AG09309 (cell line): Measurements from ENCODE around the gene ZNF396.
A peak's percentile ranks its signal among the peaks of the same experiment; 100 is the strongest.

Source experiments
- DNase-seq: peaks from one replicate; pipeline ENCODE4 v3.0.0-alpha.2; 2010; ENCODE audit warnings: low read depth
- H3K4me3 ChIP-seq: 2 replicates; pipeline ENCODE4 v1.5.1; 2011; ENCODE audit warnings: mild to moderate bottlenecking, low read depth, low read length, moderate library complexity; ENCODE audit not compliant: control insufficient read depth
- CTCF ChIP-seq: IDR thresholded peaks from 2 replicates; pipeline ENCODE4 v1.5.1; 2011; ENCODE audit warnings: mild to moderate bottlenecking, low read depth, low read length, inconsistent platforms; ENCODE audit not compliant: insufficient read depth, control insufficient read depth; ENCODE audit errors: missing control alignments

ZNF396 gene

GRCh38 chr18:35344736-35345459 lies 32.2 kb downstream of the ZNF396 start:
- no peak for TF ChIP-seq CTCF
- H3K4me3 ChIP-seq = peak overlapping the region; percentile 92
- DNase-seq = no peak

- no peak for TF ChIP-seq CTCF
- H3K4me3 ChIP-seq = peak within 1 kb of the TSS; percentile 92
Observed at GRCh38 chr18:35343936-35344735, 33.0 kb downstream of the ZNF396 start, which contains the start of gene ZNF24. TSS of gene ZNF24 (minus strand) at chr18:35344420. CDS start at chr18:35340650, 3,770 bp downstream.

GRCh38 chr18:35343488-35343935 lies 33.6 kb downstream of the ZNF396 start:
- no peak for TF ChIP-seq CTCF
- no peak for DNase-seq
- H3K4me3 ChIP-seq = peak overlapping the region; percentile 92

More at GRCh38 chr18:35343936-35344735, 33.0 kb downstream of the ZNF396 start, which contains the start of gene ZNF24:
- peak; percentile 61 for DNase-seq

GRCh38 chr18:35337286-35337685 lies 39.9 kb downstream of the ZNF396 start:
- no peak overlapping the region for H3K4me3 ChIP-seq
- no peak for TF ChIP-seq CTCF
- no peak for DNase-seq

GRCh38 chr18:35335866-35336265 lies 41.3 kb downstream of the ZNF396 start:
- DNase-seq = no peak

More at GRCh38 chr18:35335866-35336265, 41.3 kb downstream of the ZNF396 start:
- TF ChIP-seq CTCF = no peak
- no peak overlapping the region for H3K4me3 ChIP-seq
